Psoas muscle (tissue), 8 donors: ENCODE results near the gene MAN1A1. TPM values are rescaled to one million over a fixed set of nuclear protein-coding genes. Genes with fewer than 3 reads are reported as not detected.
"Not testable (repeated sequence)": the region's sequence is repeated elsewhere in the genome, so short reads cannot be mapped to it uniquely, and the experiment has no call there.

Experiments used
- ATAC-seq, 4 donors: fragments of 200-7000 bp; cut with Tn5 transposase; one replicate each; pipeline ENCODE4 v1.9.1; 2020; ENCODE audit warnings: moderate library complexity in 3 of 4, mild to moderate bottlenecking in 2 of 4
- DNase-seq, 2 donors: peaks; one replicate each; pipeline ENCODE4 v3.0.0-alpha.2; 2020
- H3K27ac ChIP-seq: fragments of 200-600 bp; one replicate; pipeline ENCODE4 v1.8.0; 2022
- H3K27me3 ChIP-seq, 3 donors: fragments of 200-600 bp in 1 of 3; one replicate each; pipeline versions ENCODE4 v1.6.1 to v1.8.0; 2013 to 2022; ENCODE audit warnings: low read length in 2 of 3, mild to moderate bottlenecking in 2 of 3, moderate library complexity in 1 of 3; ENCODE audit not compliant: insufficient read depth in 3 of 3
- H3K36me3 ChIP-seq, 2 donors: fragments of 200-600 bp in 1 of 2; one replicate each; pipeline versions ENCODE4 v1.6.1 to v1.8.0; 2013 to 2022; ENCODE audit warnings: low read depth in 1 of 2, mild to moderate bottlenecking in 1 of 2, moderate library complexity in 1 of 2; ENCODE audit not compliant: insufficient read depth in 1 of 2
- H3K4me1 ChIP-seq: fragments of 200-600 bp; one replicate; pipeline ENCODE4 v1.8.0; 2022
- H3K4me3 ChIP-seq: fragments of 200-600 bp; one replicate; pipeline ENCODE4 v1.8.0; 2022; ENCODE audit warnings: mild to moderate bottlenecking
- H3K9me3 ChIP-seq: fragments of 200-600 bp; one replicate; pipeline ENCODE4 v1.8.0; 2022
- WGBS, 3 donors: extraction: QIAGEN DNeasy Blood & Tissue Kit; methylation state at CpG; one replicate each; pipeline versions ENCODE4 v1.1.6 to v1.1.7; 2013; 5-methylcytosine and 5-hydroxymethylcytosine counted together
- intact Hi-C, 2 donors: fragments of 100-400 bp; cut with DNase I; formaldehyde crosslinking; loops; one replicate each; pipeline versions ENCODE4 v1.11.0 to v1.14.2; 2022
- polyA plus RNA-seq, 3 donors: library from polyadenylated mRNA; stranded (reverse); fragments of 200-250 nt; gene quantifications; one replicate each; pipeline ENCODE4 v1.2.3, GENCODE V29; 2013
- total RNA-seq, 4 donors: library from RNA; stranded (reverse); fragmentation: NEBNext Ultra II Directional in 2 of 4; extraction: Animal tissue kit (Norgen Biotek cat#: 25700) in 2 of 4; gene quantifications; one replicate each; pipeline versions ENCODE4 v1.2.1 to v1.2.4, GENCODE V29; 2021 to 2023
- TF ChIP-seq, protein P1 (sequence below): fragments of 200-600 bp; IDR thresholded peaks from one replicate; pipeline ENCODE4 v1.8.0; 2022; ENCODE audit warnings: antibody characterized with exemption
- donor health status: healthy with polysubstance abuse.
- donor health status: DM: no; HTN: no; CAD: no; lungs with moderate emphysema.
- donor health status: Bipolar disorder and iron deficiency.
- donor health status: healthy.
- donor health status: DM: yes; HTN: yes; CAD: no.
- donor health status: DM: no; HTN: no; CAD: no.
- donor health status: DM: no; HTN: no; CAD: no.
- donor health status: DM: yes; HTN: yes; CAD: no.

Gene MAN1A1
- total and polyA plus RNA-seq, 7 donors = 3.7 to 14.6 (median 6.2) TPM

DNA sequence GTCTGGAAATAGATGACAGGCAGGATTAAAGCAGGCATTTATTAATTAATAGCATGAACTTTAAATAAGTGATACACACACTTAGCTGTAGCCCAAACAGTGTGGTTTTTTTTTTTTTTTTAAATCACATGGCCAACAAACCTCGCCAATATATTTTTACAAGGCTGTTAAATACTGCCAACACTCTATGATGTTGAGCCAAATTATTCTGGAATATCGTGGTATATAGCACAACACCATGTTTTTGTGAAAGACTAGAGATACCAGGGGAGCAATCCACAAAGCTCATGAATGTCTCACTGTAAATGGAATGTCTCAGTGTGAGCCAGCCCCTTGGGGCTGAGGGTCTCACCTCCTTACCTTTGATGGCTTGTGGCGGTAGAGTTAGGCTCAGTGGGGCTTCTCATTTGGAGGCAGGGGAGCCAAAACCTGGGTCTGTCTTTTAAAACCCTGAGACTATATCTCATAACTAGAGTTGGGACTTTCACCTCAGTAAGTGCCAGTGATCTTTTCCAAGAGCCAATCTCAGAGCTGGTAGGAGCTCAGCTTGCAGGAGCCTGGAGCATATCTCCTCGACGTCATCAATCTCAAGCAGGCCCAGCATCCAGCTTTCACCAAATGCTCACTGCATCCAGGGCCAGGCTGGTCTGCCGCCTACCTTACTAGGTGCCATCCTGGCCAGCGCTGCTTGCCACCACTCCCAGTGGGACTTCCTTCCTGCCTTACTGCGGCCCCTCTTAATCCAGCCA lies 192.6 kb downstream of the MAN1A1 start:
- H3K27ac ChIP-seq = no peak overlapping the region
- 55 to 60% (median 55%) methylated on average over 8 of the region's 8 CpGs for WGBS, 3 donors
- H3K4me3 ChIP-seq = no peak overlapping the region
- no peaks in the 10 kb centered on the region for H3K36me3 ChIP-seq
- H3K4me1 ChIP-seq = no peaks in the 10 kb centered on the region
- ATAC-seq (no peak), DNase-seq (no peak)
- intact Hi-C loops = no loop called here
- H3K9me3 ChIP-seq = no peaks in the 10 kb centered on the region
- TF ChIP-seq, protein P1, sequence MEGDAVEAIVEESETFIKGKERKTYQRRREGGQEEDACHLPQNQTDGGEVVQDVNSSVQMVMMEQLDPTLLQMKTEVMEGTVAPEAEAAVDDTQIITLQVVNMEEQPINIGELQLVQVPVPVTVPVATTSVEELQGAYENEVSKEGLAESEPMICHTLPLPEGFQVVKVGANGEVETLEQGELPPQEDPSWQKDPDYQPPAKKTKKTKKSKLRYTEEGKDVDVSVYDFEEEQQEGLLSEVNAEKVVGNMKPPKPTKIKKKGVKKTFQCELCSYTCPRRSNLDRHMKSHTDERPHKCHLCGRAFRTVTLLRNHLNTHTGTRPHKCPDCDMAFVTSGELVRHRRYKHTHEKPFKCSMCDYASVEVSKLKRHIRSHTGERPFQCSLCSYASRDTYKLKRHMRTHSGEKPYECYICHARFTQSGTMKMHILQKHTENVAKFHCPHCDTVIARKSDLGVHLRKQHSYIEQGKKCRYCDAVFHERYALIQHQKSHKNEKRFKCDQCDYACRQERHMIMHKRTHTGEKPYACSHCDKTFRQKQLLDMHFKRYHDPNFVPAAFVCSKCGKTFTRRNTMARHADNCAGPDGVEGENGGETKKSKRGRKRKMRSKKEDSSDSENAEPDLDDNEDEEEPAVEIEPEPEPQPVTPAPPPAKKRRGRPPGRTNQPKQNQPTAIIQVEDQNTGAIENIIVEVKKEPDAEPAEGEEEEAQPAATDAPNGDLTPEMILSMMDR = no peak
- peaks cover 0 to 1% (median 0%) of the 10 kb centered on the region in 3 donors for H3K27me3 ChIP-seq

DNA sequence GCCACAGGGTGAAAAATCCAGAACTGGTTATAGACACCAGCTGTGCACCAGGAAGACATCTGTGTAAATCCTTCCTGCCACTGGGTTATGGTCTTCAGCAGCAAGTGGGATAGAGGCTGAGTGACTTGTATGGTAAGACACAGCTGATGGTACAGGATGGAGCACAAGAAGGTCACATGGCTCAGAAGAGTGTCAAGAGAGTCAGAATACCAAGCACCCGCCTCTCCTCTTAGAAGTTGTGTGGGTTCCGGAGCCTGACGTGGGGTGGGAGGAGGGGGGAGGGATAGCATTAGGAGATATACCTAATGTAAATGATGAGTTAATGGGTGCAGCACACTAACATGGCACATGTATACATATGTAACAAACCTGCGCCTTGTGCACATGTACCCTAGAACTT lies 193.5 kb downstream of the MAN1A1 start:
- intact Hi-C loops = not testable (repeated sequence)

DNA sequence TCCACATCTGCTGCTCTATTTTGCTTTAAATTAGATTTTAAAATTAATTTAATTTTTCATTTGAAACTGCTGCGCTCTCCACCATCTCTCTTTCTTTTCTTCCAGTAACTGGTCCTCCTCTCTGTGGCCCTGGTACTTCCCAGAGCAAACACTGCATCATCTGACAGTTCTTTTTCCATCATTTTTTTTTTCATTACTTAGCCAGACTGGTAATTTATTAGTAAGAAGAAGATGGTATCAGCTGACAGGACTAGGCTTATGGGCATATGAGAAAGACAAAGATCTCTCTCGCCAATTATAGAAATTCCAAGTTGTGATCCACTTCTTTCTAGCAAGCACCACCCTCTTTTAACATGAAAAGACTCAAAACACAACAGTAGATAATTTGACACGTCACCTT lies 197.4 kb downstream of the MAN1A1 start:
- H3K4me3 ChIP-seq = no peak overlapping the region
- ATAC-seq = no peak
- H3K4me1 ChIP-seq = peaks cover 13% of the 10 kb centered on the region
- TF ChIP-seq, protein P1 = no peak
- H3K27me3 ChIP-seq = peaks cover 0 to 1% (median 0%) of the 10 kb centered on the region in 3 donors
- H3K9me3 ChIP-seq = no peaks in the 10 kb centered on the region
- intact Hi-C loops = no loop called here
- no peaks in the 10 kb centered on the region for H3K36me3 ChIP-seq
- no peak for DNase-seq
- no peak overlapping the region for H3K27ac ChIP-seq
- WGBS, 3 donors = 77 to 93% (median 89%) methylated on average over 3 of the region's 3 CpGs

More for the DNA sequence above, 193.5 kb downstream of the MAN1A1 start:
- H3K4me1 ChIP-seq, H3K36me3 ChIP-seq, ATAC-seq, H3K9me3 ChIP-seq, H3K4me3 ChIP-seq, DNase-seq, H3K27me3 ChIP-seq, H3K27ac ChIP-seq: not testable (repeated sequence)
- 94 to 98% (median 96%) methylated on average over 4 of the region's 4 CpGs for WGBS, 3 donors

- H3K4me3 ChIP-seq = no peak overlapping the region
- H3K4me1 ChIP-seq = peaks cover 13% of the 10 kb centered on the region
- H3K27me3 ChIP-seq = no peaks in the 10 kb centered on the region
- ATAC-seq (no peak), DNase-seq (no peak)
- H3K9me3 ChIP-seq = no peaks in the 10 kb centered on the region
- TF ChIP-seq, protein P1 = no peak
- no peaks in the 10 kb centered on the region for H3K36me3 ChIP-seq
- intact Hi-C loops = no loop called here
- no peak overlapping the region for H3K27ac ChIP-seq
- WGBS, 3 donors = 71 to 75% (median 75%) methylated on average over 9 of the region's 9 CpGs
These were observed 200.6 kb downstream of the MAN1A1 start for GRCh38 chr6:119148825-119149525.

- Histone ChIP-seq H3K9me3 (no peaks in the 10 kb centered on the region), H3K27me3 (no peaks in the 10 kb centered on the region), H3K4me1 (peaks cover 13% of the 10 kb centered on the region), H3K4me3 (no peak overlapping the region), H3K27ac (peak overlapping the region; percentile 64), H3K36me3 (no peaks in the 10 kb centered on the region)
- TF ChIP-seq, protein P1 = peak; percentile 56
- ATAC-seq = peak; percentile 56 to 79 (median 66)
- DNase-seq = no peak
- WGBS, 3 donors = 18 to 21% (median 19%) methylated on average over 5 of the region's 5 CpGs
- intact Hi-C loops = no loop called here
These were observed 201.3 kb downstream of the MAN1A1 start for GRCh38 chr6:119148098-119148824.
